ENCODE results near the gene SAMD1. TPM values are rescaled to one million over a fixed set of nuclear protein-coding genes. Genes with fewer than 3 reads are reported as not detected.
A peak's percentile ranks its signal among the peaks of the same experiment; 100 is the strongest.

The SAMD1 gene
- total RNA-seq, 1 donor from 2014 or later = 41.7 TPM

- Mint-ChIP-seq H3K9me3 (ENCODE audit: unreplicated experiment) (peaks cover 9% of the 10 kb centered on the region), H3K27me3 (ENCODE audit: low read depth, unreplicated experiment) (no peaks in the 10 kb centered on the region), H3K27ac (ENCODE audit: unreplicated experiment) (no peak overlapping the region), H3K4me3 (ENCODE audit: unreplicated experiment) (no peak overlapping the region), H3K36me3 (ENCODE audit: low read depth, unreplicated experiment) (peaks cover 22% of the 10 kb centered on the region), H3K4me1 (ENCODE audit: low read depth, unreplicated experiment) (peaks cover 5% of the 10 kb centered on the region)
- Histone ChIP-seq H3K4me2 (ENCODE audit: low read length) (no peak overlapping the region), H3K9ac (ENCODE audit: low read length) (no peak overlapping the region), H3K9me3 (ENCODE audit: insufficient read depth, low read depth, low read length) (peaks cover 7% of the 10 kb centered on the region), H4K20me1 (ENCODE audit: insufficient read depth, low read length) (peaks cover 11% of the 10 kb centered on the region), H3K27ac (ENCODE audit: low read depth, low read length) (no peak overlapping the region), H2AFZ (ENCODE audit: low read depth, low read length) (no peak overlapping the region), H3K79me2 (ENCODE audit: insufficient read depth, low read length) (no peaks in the 10 kb centered on the region), H3K4me3 (ENCODE audit: insufficient read depth, low read depth, low read length) (no peak overlapping the region), H3K36me3 (ENCODE audit: insufficient read depth, low read length) (peaks cover 10% of the 10 kb centered on the region), H3K4me1 (ENCODE audit: insufficient read depth, low read length) (peaks cover 13% of the 10 kb centered on the region), H3K27me3 (ENCODE audit: insufficient read depth, low read length) (no peaks in the 10 kb centered on the region)
- no peak for TF ChIP-seq EZH2 (IDR thresholded peaks at IDR 0.05; ENCODE audit: insufficient read depth, low read length)
- TF ChIP-seq CTCF (IDR thresholded peaks at IDR 0.05; ENCODE audit: insufficient read depth, low read depth, low read length) = no peak
- FAIRE-seq = no peak
- no peak for DNase-seq (ENCODE audit: low read depth)
Observed at GRCh38 chr19:14093117-14093823, 2.7 kb upstream of the SAMD1 start.

- TF ChIP-seq CTCF (IDR thresholded peaks at IDR 0.05; ENCODE audit: insufficient read depth, low read depth, low read length) = no peak
- TF ChIP-seq EZH2 (IDR thresholded peaks at IDR 0.05; ENCODE audit: insufficient read depth, low read length) = no peak
- Histone ChIP-seq H3K4me2 (ENCODE audit: low read length) (peak overlapping the region; percentile 93), H2AFZ (ENCODE audit: low read depth, low read length) (no peak overlapping the region), H3K9me3 (ENCODE audit: insufficient read depth, low read depth, low read length) (peaks cover 7% of the 10 kb centered on the region), H3K4me3 (ENCODE audit: insufficient read depth, low read depth, low read length) (peak overlapping the region; percentile 66), H3K4me1 (ENCODE audit: insufficient read depth, low read length) (peaks cover 13% of the 10 kb centered on the region), H3K9ac (ENCODE audit: low read length) (peak overlapping the region; percentile 70), H3K79me2 (ENCODE audit: insufficient read depth, low read length) (no peaks in the 10 kb centered on the region), H3K27me3 (ENCODE audit: insufficient read depth, low read length) (no peaks in the 10 kb centered on the region), H4K20me1 (ENCODE audit: insufficient read depth, low read length) (peaks cover 11% of the 10 kb centered on the region), H3K27ac (ENCODE audit: low read depth, low read length) (no peak overlapping the region), H3K36me3 (ENCODE audit: insufficient read depth, low read length) (peaks cover 10% of the 10 kb centered on the region)
- Mint-ChIP-seq H3K36me3 (ENCODE audit: low read depth, unreplicated experiment) (peaks cover 21% of the 10 kb centered on the region), H3K4me3 (ENCODE audit: unreplicated experiment) (peak overlapping the region; percentile 98), H3K27me3 (ENCODE audit: low read depth, unreplicated experiment) (no peaks in the 10 kb centered on the region), H3K4me1 (ENCODE audit: low read depth, unreplicated experiment) (peaks cover 5% of the 10 kb centered on the region), H3K9me3 (ENCODE audit: unreplicated experiment) (peaks cover 9% of the 10 kb centered on the region), H3K27ac (ENCODE audit: unreplicated experiment) (peak overlapping the region; percentile 93)
- DNase-seq (ENCODE audit: low read depth) = no peak
- no peak for FAIRE-seq
Observed at GRCh38 chr19:14091813-14092462, 1.4 kb upstream of the SAMD1 start.

Measured in astrocyte (in vitro differentiated cells and primary cell).